Measurements from ENCODE around the gene TYW1B.
"Not testable (repeated sequence)": the region's sequence is repeated elsewhere in the genome, so short reads cannot be mapped to it uniquely, and the experiment has no call there.

The TYW1B gene

GRCh38 chr7:72625721-72626423 lies 202.1 kb downstream of the TYW1B start:
- not testable (repeated sequence) for H3K4me3 Mint-ChIP-seq; DNase-seq (ENCODE audit: low spot score in 2 of 2); H3K27me3 Mint-ChIP-seq; H3K9me3 Mint-ChIP-seq; H3K4me1 Mint-ChIP-seq; ATAC-seq (ENCODE audit: low read depth); H3K27ac Mint-ChIP-seq
- peaks cover 23% of the 10 kb centered on the region for H3K36me3 Mint-ChIP-seq

GRCh38 chr7:72622532-72622931 lies 205.5 kb downstream of the TYW1B start:
- H3K27me3 Mint-ChIP-seq, result no peaks in the 10 kb centered on the region
- H3K27ac Mint-ChIP-seq, result no peak overlapping the region
- no peaks in the 10 kb centered on the region for H3K9me3 Mint-ChIP-seq
- no peak for DNase-seq (ENCODE audit: low spot score in 2 of 2)
- H3K36me3 Mint-ChIP-seq, result peaks cover 25% of the 10 kb centered on the region
- H3K4me1 Mint-ChIP-seq, result peaks cover 4% of the 10 kb centered on the region
- H3K4me3 Mint-ChIP-seq, result no peak overlapping the region
- ATAC-seq (ENCODE audit: low read depth), result no peak

- not testable (repeated sequence) for ATAC-seq (ENCODE audit: low read depth); H3K4me1 Mint-ChIP-seq; H3K27ac Mint-ChIP-seq; H3K4me3 Mint-ChIP-seq; H3K27me3 Mint-ChIP-seq; DNase-seq (ENCODE audit: low spot score in 2 of 2); H3K9me3 Mint-ChIP-seq
- H3K36me3 Mint-ChIP-seq, result peaks cover 26% of the 10 kb centered on the region
These were observed 206.2 kb downstream of the TYW1B start for GRCh38 chr7:72621761-72622187.

- not testable (repeated sequence) for H3K27me3 Mint-ChIP-seq; ATAC-seq (ENCODE audit: low read depth); H3K4me3 Mint-ChIP-seq; H3K27ac Mint-ChIP-seq; H3K9me3 Mint-ChIP-seq; DNase-seq (ENCODE audit: low spot score in 2 of 2); H3K4me1 Mint-ChIP-seq
- peaks cover 32% of the 10 kb centered on the region for H3K36me3 Mint-ChIP-seq
These were observed 207.1 kb downstream of the TYW1B start for GRCh38 chr7:72620923-72621322.

- H3K36me3 Mint-ChIP-seq, result peaks cover 38% of the 10 kb centered on the region
- DNase-seq (ENCODE audit: low spot score in 2 of 2); H3K4me1 Mint-ChIP-seq; H3K9me3 Mint-ChIP-seq; H3K27me3 Mint-ChIP-seq; H3K4me3 Mint-ChIP-seq; H3K27ac Mint-ChIP-seq; ATAC-seq (ENCODE audit: low read depth): not testable (repeated sequence)
These were observed 209.4 kb downstream of the TYW1B start for GRCh38 chr7:72618435-72619180.

- not testable (repeated sequence) for DNase-seq (ENCODE audit: low spot score in 2 of 2); H3K4me1 Mint-ChIP-seq; ATAC-seq (ENCODE audit: low read depth); H3K4me3 Mint-ChIP-seq; H3K27me3 Mint-ChIP-seq; H3K9me3 Mint-ChIP-seq; H3K27ac Mint-ChIP-seq
- H3K36me3 Mint-ChIP-seq, result peaks cover 28% of the 10 kb centered on the region
These were observed 218.2 kb downstream of the TYW1B start for GRCh38 chr7:72609761-72610160.

- not testable (repeated sequence) for H3K4me3 Mint-ChIP-seq; H3K27me3 Mint-ChIP-seq; ATAC-seq (ENCODE audit: low read depth); H3K9me3 Mint-ChIP-seq; H3K27ac Mint-ChIP-seq; H3K4me1 Mint-ChIP-seq; DNase-seq (ENCODE audit: low spot score in 2 of 2)
- peaks cover 28% of the 10 kb centered on the region for H3K36me3 Mint-ChIP-seq
These were observed 220.0 kb downstream of the TYW1B start for GRCh38 chr7:72607988-72608387.

GRCh38 chr7:72605863-72606431 lies 222.1 kb downstream of the TYW1B start:
- not testable (repeated sequence) for H3K9me3 Mint-ChIP-seq; H3K4me1 Mint-ChIP-seq; H3K27me3 Mint-ChIP-seq; DNase-seq (ENCODE audit: low spot score in 2 of 2); H3K4me3 Mint-ChIP-seq; ATAC-seq (ENCODE audit: low read depth); H3K27ac Mint-ChIP-seq
- peaks cover 19% of the 10 kb centered on the region for H3K36me3 Mint-ChIP-seq

GRCh38 chr7:72604771-72605611 lies 223.0 kb downstream of the TYW1B start:
- H3K27me3 Mint-ChIP-seq; H3K4me1 Mint-ChIP-seq; H3K27ac Mint-ChIP-seq; ATAC-seq (ENCODE audit: low read depth); H3K4me3 Mint-ChIP-seq; DNase-seq (ENCODE audit: low spot score in 2 of 2); H3K9me3 Mint-ChIP-seq: not testable (repeated sequence)
- peaks cover 13% of the 10 kb centered on the region for H3K36me3 Mint-ChIP-seq

GRCh38 chr7:72603476-72603875 lies 224.5 kb downstream of the TYW1B start:
- peaks cover 13% of the 10 kb centered on the region for H3K36me3 Mint-ChIP-seq
- not testable (repeated sequence) for H3K4me1 Mint-ChIP-seq; ATAC-seq (ENCODE audit: low read depth); H3K9me3 Mint-ChIP-seq; H3K4me3 Mint-ChIP-seq; H3K27me3 Mint-ChIP-seq; H3K27ac Mint-ChIP-seq; DNase-seq (ENCODE audit: low spot score in 2 of 2)

GRCh38 chr7:72603073-72603472 lies 224.9 kb downstream of the TYW1B start:
- Mint-ChIP-seq H3K4me1 (peaks cover 6% of the 10 kb centered on the region), H3K27me3 (no peaks in the 10 kb centered on the region), H3K9me3 (peaks cover 6% of the 10 kb centered on the region), H3K27ac (no peak overlapping the region), H3K36me3 (peaks cover 15% of the 10 kb centered on the region), H3K4me3 (no peak overlapping the region)
- no peak for ATAC-seq (ENCODE audit: low read depth)
- DNase-seq (ENCODE audit: low spot score in 2 of 2), result no peak

GRCh38 chr7:72601683-72602082 lies 226.3 kb downstream of the TYW1B start:
- ATAC-seq (ENCODE audit: low read depth), result not testable (repeated sequence)

GRCh38 chr7:72590023-72590422 lies 238.0 kb downstream of the TYW1B start:
- peaks cover 14% of the 10 kb centered on the region for H3K9me3 Mint-ChIP-seq
- H3K36me3 Mint-ChIP-seq, result peaks cover 33% of the 10 kb centered on the region
- not testable (repeated sequence) for DNase-seq (ENCODE audit: low spot score in 2 of 2); H3K4me1 Mint-ChIP-seq; H3K27me3 Mint-ChIP-seq; H3K27ac Mint-ChIP-seq; ATAC-seq (ENCODE audit: low read depth); H3K4me3 Mint-ChIP-seq

More at GRCh38 chr7:72601683-72602082, 226.3 kb downstream of the TYW1B start:
- H3K4me3 Mint-ChIP-seq; H3K27ac Mint-ChIP-seq; DNase-seq (ENCODE audit: low spot score in 2 of 2); H3K27me3 Mint-ChIP-seq; H3K4me1 Mint-ChIP-seq; H3K9me3 Mint-ChIP-seq: not testable (repeated sequence)
- H3K36me3 Mint-ChIP-seq, result peaks cover 17% of the 10 kb centered on the region
